H1 (cell line): ENCODE results near the gene CHRNA9. TPM values are rescaled to one million over a fixed set of nuclear protein-coding genes. Genes with fewer than 3 reads are reported as not detected.

Source experiments
- CTCF ChIA-PET: fragments of 300-600 bp; sonication (Branson Sonifier 250); formaldehyde crosslinking; loops from one replicate; lab custom pipeline; 2021; ENCODE audit not compliant: partially characterized antibody; lab: Charles Lee
- POLR2A ChIA-PET: fragments of 300-600 bp; sonication (Branson Sonifier 250); formaldehyde crosslinking; loops from one replicate; lab custom pipeline; 2021; ENCODE audit warnings: inconsistent platforms; ENCODE audit not compliant: partially characterized antibody; lab: Charles Lee
- DNase-seq, 2 experiments: peaks; one replicate each; pipeline versions ENCODE4 v3.0.0 to v3.0.0-alpha.2; 2010 to 2022; ENCODE audit warnings: low spot score in 2 of 2, low read depth in 1 of 2, mixed read lengths in 1 of 2
- FAIRE-seq: peaks from 2 replicates; lab custom pipeline; 2011; peaks lifted over from hg19 to GRCh38; lab: Jason Lieb, UNC
- H2AFZ ChIP-seq: 2 replicates; pipeline ENCODE4 v1.8.1; 2012; ENCODE audit warnings: low read length, inconsistent platforms
- H2AK5ac ChIP-seq: 2 replicates; pipeline ENCODE4 v1.6.1; 2013; ENCODE audit warnings: low read depth, low read length
- H2BK120ac ChIP-seq: replicated peaks from 2 replicates; pipeline ENCODE3; 2013; ENCODE audit warnings: low read depth, low read length, inconsistent platforms
- H2BK12ac ChIP-seq: 2 replicates; pipeline ENCODE4 v1.6.1; 2013; ENCODE audit warnings: low read depth, low read length
- H2BK15ac ChIP-seq: 2 replicates; pipeline ENCODE4 v1.6.1; 2013; ENCODE audit warnings: low read length
- H2BK20ac ChIP-seq: 2 replicates; pipeline ENCODE4 v1.6.1; 2013; ENCODE audit warnings: low read length
- H2BK5ac ChIP-seq: 2 replicates; pipeline ENCODE4 v1.6.1; 2013; ENCODE audit warnings: low read depth, low read length
- H3K14ac ChIP-seq: 2 replicates; pipeline ENCODE4 v1.6.1; 2013; ENCODE audit warnings: inconsistent platforms; ENCODE audit not compliant: insufficient read length
- H3K18ac ChIP-seq: 2 replicates; pipeline ENCODE4 v1.6.1; 2013; ENCODE audit warnings: low read length; ENCODE audit errors: extremely low read depth
- H3K23ac ChIP-seq: 2 replicates; pipeline ENCODE4 v1.6.1; 2013; ENCODE audit warnings: inconsistent platforms; ENCODE audit not compliant: insufficient read length
- H3K23me2 ChIP-seq: 2 replicates; pipeline ENCODE4 v1.6.1; 2013; ENCODE audit warnings: low read depth, low read length
- H3K27ac ChIP-seq: 2 replicates; pipeline ENCODE4 v1.6.1; 2011; ENCODE audit warnings: low read depth, low read length, inconsistent platforms
- H3K27me3 ChIP-seq, 4 experiments: replicated peaks in 1 of 4; 1 replicate in 1 of 4; 2 replicates in 3 of 4; pipeline versions ENCODE4 v1.6.1 to v1.8.1; 2011 to 2013; ENCODE audit warnings: low read length in 3 of 4, mild to moderate bottlenecking in 3 of 4, inconsistent platforms in 2 of 4, mixed read lengths in 2 of 4, moderate library complexity in 1 of 4; ENCODE audit not compliant: control insufficient read depth in 3 of 4, insufficient read depth in 3 of 4; ENCODE audit errors: extremely low read depth in 1 of 4
- H3K36me3 ChIP-seq, 4 experiments: 2 replicates each; pipeline versions ENCODE4 v1.6.1 to v1.8.1; 2011 to 2013; ENCODE audit warnings: mild to moderate bottlenecking in 4 of 4, low read length in 3 of 4, moderate library complexity in 2 of 4, control low read depth in 1 of 4, inconsistent platforms in 1 of 4; ENCODE audit not compliant: insufficient read depth in 4 of 4, control insufficient read depth in 2 of 4
- H3K4ac ChIP-seq: replicated peaks from 2 replicates; pipeline ENCODE3; 2013; ENCODE audit warnings: low read length, low read depth, mixed read lengths, inconsistent platforms; ENCODE audit not compliant: insufficient read length
- H3K4me1 ChIP-seq, 4 experiments: replicated peaks in 1 of 4; 1 replicate in 1 of 4; 2 replicates in 3 of 4; pipeline versions ENCODE4 v1.6.1 to v1.8.1; 2011 to 2013; ENCODE audit warnings: low read length in 3 of 4, inconsistent platforms in 2 of 4, mixed read lengths in 1 of 4; ENCODE audit not compliant: insufficient read depth in 4 of 4, control insufficient read depth in 3 of 4
- H3K4me2 ChIP-seq, 2 experiments: 2 replicates each; pipeline versions ENCODE4 v1.6.1 to v1.8.1; 2011 to 2013; ENCODE audit warnings: low read depth in 2 of 2, low read length in 2 of 2, control low read depth in 1 of 2, inconsistent platforms in 1 of 2, mild to moderate bottlenecking in 1 of 2; ENCODE audit not compliant: insufficient read depth in 1 of 2
- H3K4me3 ChIP-seq, 4 experiments: fragments of 200-600, 300-600 bp in 1 of 4; sonication (generic), shearing (Covaris generic), sonication (Bioruptor Twin) in 1 of 4; 2 replicates each; pipeline versions ENCODE4 v1.5.1 to v1.8.1; 2011 to 2016; ENCODE audit warnings: low read length in 4 of 4, low read depth in 3 of 4, control low read depth in 2 of 4, inconsistent platforms in 2 of 4, mild to moderate bottlenecking in 2 of 4, mixed read lengths in 1 of 4, moderate library complexity in 1 of 4; ENCODE audit not compliant: insufficient read depth in 2 of 4; ENCODE audit errors: extremely low read depth in 1 of 4
- H3K56ac ChIP-seq: replicated peaks from 2 replicates; pipeline ENCODE3; 2013; ENCODE audit warnings: low read depth, mild to moderate bottlenecking, mixed read lengths, low read length, inconsistent platforms; ENCODE audit not compliant: insufficient read length
- H3K79me1 ChIP-seq: 2 replicates; pipeline ENCODE4 v1.6.1; 2013; ENCODE audit warnings: low read depth, low read length, control low read depth
- H3K79me2 ChIP-seq, 2 experiments: 2 replicates each; pipeline versions ENCODE4 v1.6.1 to v1.8.1; 2012 to 2013; ENCODE audit warnings: low read length in 2 of 2, mild to moderate bottlenecking in 2 of 2, inconsistent platforms in 1 of 2; ENCODE audit not compliant: insufficient read depth in 2 of 2, control insufficient read depth in 1 of 2
- H3K9ac ChIP-seq, 4 experiments: replicated peaks in 1 of 4; 1 replicate in 1 of 4; 2 replicates in 3 of 4; pipeline versions ENCODE4 v1.6.1 to v1.8.1; 2011 to 2013; ENCODE audit warnings: low read depth in 3 of 4, low read length in 3 of 4, control low read depth in 2 of 4, mild to moderate bottlenecking in 2 of 4, moderate library complexity in 2 of 4, inconsistent platforms in 1 of 4; ENCODE audit errors: extremely low read depth in 1 of 4
- H3K9me3 ChIP-seq, 2 experiments: 2 replicates each; pipeline versions ENCODE4 v1.6.1 to v1.8.1; 2012 to 2013; ENCODE audit warnings: mild to moderate bottlenecking in 2 of 2, moderate library complexity in 2 of 2, control low read depth in 1 of 2, inconsistent platforms in 1 of 2, low read depth in 1 of 2, low read length in 1 of 2, mixed read lengths in 1 of 2; ENCODE audit not compliant: insufficient read depth in 2 of 2
- H4K20me1 ChIP-seq, 2 experiments: replicated peaks in 1 of 2; 2 replicates each; pipeline versions ENCODE3 to v1.8.1; 2011 to 2013; ENCODE audit warnings: inconsistent platforms in 2 of 2, low read length in 2 of 2, mild to moderate bottlenecking in 1 of 2; ENCODE audit not compliant: insufficient read depth in 2 of 2, control insufficient read depth in 1 of 2
- H4K5ac ChIP-seq: 2 replicates; pipeline ENCODE4 v1.6.1; 2013; ENCODE audit warnings: low read length, low read depth, mixed read lengths, inconsistent platforms; ENCODE audit not compliant: insufficient read length
- H4K8ac ChIP-seq: 2 replicates; pipeline ENCODE4 v1.8.0; 2013; ENCODE audit warnings: mild to moderate bottlenecking, moderate library complexity, low read length, inconsistent platforms; ENCODE audit not compliant: insufficient read depth; ENCODE audit errors: extremely low read depth
- H4K91ac ChIP-seq: replicated peaks from 2 replicates; pipeline ENCODE3; 2013; ENCODE audit warnings: low read length, mixed read lengths, inconsistent platforms; ENCODE audit not compliant: insufficient read length
- CEBPB ChIP-seq: IDR thresholded peaks from 2 replicates; pipeline ENCODE4 v1.6.1; 2012; ENCODE audit warnings: low read depth, low read length
- CREB1 ChIP-seq: IDR thresholded peaks from 2 replicates; pipeline ENCODE4 v1.6.1; 2012; ENCODE audit warnings: inconsistent platforms
- EP300 ChIP-seq, 2 experiments: IDR thresholded peaks; 1 replicate in 1 of 2; 2 replicates in 1 of 2; pipeline ENCODE4 v1.6.1; 2011 to 2012; ENCODE audit warnings: low read depth in 2 of 2, low read length in 2 of 2, mild to moderate bottlenecking in 2 of 2, borderline replicate concordance in 1 of 2, inconsistent platforms in 1 of 2, moderate library complexity in 1 of 2
- FOSL1 ChIP-seq: IDR thresholded peaks from 2 replicates; pipeline ENCODE4 v1.6.1; 2011; ENCODE audit warnings: mild to moderate bottlenecking, low read depth, low read length, moderate library complexity; ENCODE audit not compliant: insufficient read depth
- GABPA ChIP-seq: IDR thresholded peaks from 2 replicates; pipeline ENCODE4 v1.6.1; 2011; ENCODE audit warnings: mild to moderate bottlenecking, low read length, moderate library complexity, borderline replicate concordance; ENCODE audit not compliant: insufficient read depth
- KDM1A ChIP-seq: fragments of 200-600, 300-600 bp; sonication (generic); IDR thresholded peaks from 2 replicates; pipeline ENCODE4 v1.7.1; 2016; ENCODE audit warnings: mild to moderate bottlenecking, low read length, borderline replicate concordance
- PHF8 ChIP-seq: fragments of 200-600 bp; sonication (generic); conservative IDR thresholded peaks from 2 replicates; pipeline ENCODE4 v1.7.1; 2012; ENCODE audit warnings: low read depth, mild to moderate bottlenecking, inconsistent platforms, low read length, moderate library complexity
- POU5F1 ChIP-seq: IDR thresholded peaks from 2 replicates; pipeline ENCODE4 v1.6.1; 2011; ENCODE audit warnings: low read depth, mild to moderate bottlenecking, low read length, moderate library complexity
- SP2 ChIP-seq: IDR thresholded peaks from 2 replicates; pipeline ENCODE4 v1.6.1; 2012; ENCODE audit warnings: mild to moderate bottlenecking, low read length, inconsistent platforms
- TAF1 ChIP-seq: IDR thresholded peaks from 2 replicates; pipeline ENCODE4 v1.6.1; 2011; ENCODE audit warnings: mild to moderate bottlenecking, low read depth, low read length
- TCF12 ChIP-seq: IDR thresholded peaks from 2 replicates; pipeline ENCODE4 v1.6.1; 2011; ENCODE audit warnings: low read depth, mild to moderate bottlenecking, low read length
- TEAD4 ChIP-seq: IDR thresholded peaks from 2 replicates; pipeline ENCODE4 v1.6.1; 2012; ENCODE audit warnings: low read depth, low read length, inconsistent platforms, mixed read lengths
- WGBS, 2 experiments: shearing (Covaris generic) in 1 of 2; methylation state at CpG; one replicate each; pipeline versions ENCODE4 v1.1.6 to v1.1.7; 2013 to 2015; ENCODE audit warnings: low lambda C conversion rate in 2 of 2, mixed read lengths in 2 of 2, inconsistent platforms in 1 of 2, low coverage in 1 of 2, missing lambda C conversion rate in 1 of 2; ENCODE audit not compliant: insufficient replicate concordance in 2 of 2, insufficient coverage in 1 of 2, insufficient read length in 1 of 2; ENCODE audit errors: extremely low coverage in 1 of 2, missing lambda C conversion rate in 1 of 2; 5-methylcytosine and 5-hydroxymethylcytosine counted together
- polyA plus RNA-seq, 7 experiments: library from polyadenylated mRNA; depleted of rRNA in 3 of 7; stranded (reverse) in 5 of 7; unstranded in 2 of 7; fragments of >200 nt in 5 of 7; fragments of 200-250 nt in 2 of 7; gene quantifications; 1 replicate in 5 of 7; 2 replicates in 1 of 7; 4 replicates in 1 of 7; pipeline versions ENCODE4 v1.2.1 to v1.2.3, GENCODE V29; 2011 to 2013; ENCODE audit warnings: missing spikeins in 2 of 7, mixed read lengths in 2 of 7
- total RNA-seq: library from RNA; stranded (reverse); fragmentation: NEBNext Ultra II Directional; extraction: Animal tissue kit (Norgen Biotek cat#: 25700); gene quantifications from 2 replicates; pipeline ENCODE4 v1.2.1, GENCODE V29; 2021
- TF ChIP-seq, protein P1 (sequence below): IDR thresholded peaks from 2 replicates; pipeline ENCODE4 v1.6.1; 2012; ENCODE audit warnings: low read length, inconsistent platforms

The CHRNA9 gene
- total and polyA plus RNA-seq, 2 of the 8 experiments (the other 6 are each of a cell fraction or from before 2014, with no cell fraction given) = 1.4 to 3.3 TPM

- peak overlapping the region; percentile 29; the same call in 1 of the 2 replicates for H2AFZ ChIP-seq
- TF ChIP-seq POU5F1 = no peak
- TF ChIP-seq CREB1 = no peak
- TF ChIP-seq CEBPB = no peak
- no peak for TF ChIP-seq TEAD4
- no peak for TF ChIP-seq SP2
- TF ChIP-seq, protein P1, sequence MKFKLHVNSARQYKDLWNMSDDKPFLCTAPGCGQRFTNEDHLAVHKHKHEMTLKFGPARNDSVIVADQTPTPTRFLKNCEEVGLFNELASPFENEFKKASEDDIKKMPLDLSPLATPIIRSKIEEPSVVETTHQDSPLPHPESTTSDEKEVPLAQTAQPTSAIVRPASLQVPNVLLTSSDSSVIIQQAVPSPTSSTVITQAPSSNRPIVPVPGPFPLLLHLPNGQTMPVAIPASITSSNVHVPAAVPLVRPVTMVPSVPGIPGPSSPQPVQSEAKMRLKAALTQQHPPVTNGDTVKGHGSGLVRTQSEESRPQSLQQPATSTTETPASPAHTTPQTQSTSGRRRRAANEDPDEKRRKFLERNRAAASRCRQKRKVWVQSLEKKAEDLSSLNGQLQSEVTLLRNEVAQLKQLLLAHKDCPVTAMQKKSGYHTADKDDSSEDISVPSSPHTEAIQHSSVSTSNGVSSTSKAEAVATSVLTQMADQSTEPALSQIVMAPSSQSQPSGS = no peak
- no peak for TF ChIP-seq KDM1A
- TF ChIP-seq TAF1 = no peak
- TF ChIP-seq EP300 (IDR thresholded peaks at IDR 0.05; ENCODE audit: borderline replicate concordance in 1 of 2, low read depth in 2 of 2, low read length in 2 of 2) = no peak
- TF ChIP-seq FOSL1 = no peak
- no peak for TF ChIP-seq TCF12
- TF ChIP-seq GABPA = no peak
- TF ChIP-seq PHF8 = no peak
These were observed 49.4 kb upstream of the CHRNA9 start for GRCh38 chr4:40285692-40286091.

More at GRCh38 chr4:40285692-40286091, 49.4 kb upstream of the CHRNA9 start:
- no peaks in the 10 kb centered on the region for H3K9me3 ChIP-seq
- no peak overlapping the region for H3K23ac ChIP-seq
- no peak overlapping the region for H2BK20ac ChIP-seq
- H3K23me2 ChIP-seq = no peaks in the 10 kb centered on the region
- no peak overlapping the region for H3K56ac ChIP-seq
- H4K5ac ChIP-seq = no peak overlapping the region
- H3K9ac ChIP-seq = no peak overlapping the region; a peak in 2 of 7 replicates
- peaks cover 0 to 4% (median 2%) of the 10 kb centered on the region in 4 experiments; a peak in 3 of 7 replicates for H3K4me1 ChIP-seq
- no peaks in the 10 kb centered on the region for H3K79me1 ChIP-seq
- no peaks in the 10 kb centered on the region for H3K36me3 ChIP-seq
- H2AK5ac ChIP-seq = no peak overlapping the region
- H3K4ac ChIP-seq = no peak overlapping the region
- H2BK15ac ChIP-seq = no peak overlapping the region
- CTCF ChIA-PET = interaction anchor here (1.4 to 1.5 kb wide), 3 partner anchors 31 to 41 kb away, joined by 4 read pairs; no protein-coding TSS in a partner anchor
- POLR2A ChIA-PET = no interaction called here
- no peak overlapping the region for H2BK5ac ChIP-seq
- 92% methylated on average over 5 of the region's 5 CpGs; no CpG with 5 or more reads in 1 of the 2 experiments for WGBS, 2 experiments
- no peak overlapping the region for H3K4me2 ChIP-seq
- H3K79me2 ChIP-seq = no peaks in the 10 kb centered on the region
- DNase-seq (no peak), FAIRE-seq (no peak)
- no peak overlapping the region for H3K18ac ChIP-seq
- no peak overlapping the region for H3K27ac ChIP-seq
- no peak overlapping the region for H4K91ac ChIP-seq
- H2BK12ac ChIP-seq = no peak overlapping the region
- H3K27me3 ChIP-seq = no peaks in the 10 kb centered on the region
- H3K14ac ChIP-seq = no peak overlapping the region
- no peak overlapping the region for H2BK120ac ChIP-seq
- H4K8ac ChIP-seq = no peak overlapping the region; the same call in 1 of the 2 replicates
- no peaks in the 10 kb centered on the region for H4K20me1 ChIP-seq
- no peak overlapping the region for H3K4me3 ChIP-seq
